ENCODE results near the gene C11orf86. TPM values are rescaled to one million over a fixed set of nuclear protein-coding genes. Genes with fewer than 3 reads are reported as not detected.

Gene C11orf86
- total and polyA plus RNA-seq, 2 donors (not counting 3 experiments of a cell fraction or from before 2014, with no cell fraction given): not detected

GRCh38 chr11:67013511-67014045 is 38.5 kb downstream of the C11orf86 start:
- DNase-seq (ENCODE audit: low read depth, low spot score): no peak
- Histone ChIP-seq H3K4me1 (ENCODE audit: control insufficient read depth, extremely low read depth, insufficient read depth, low read length) (no peaks in the 10 kb centered on the region), H3K9me3 (replicated peaks; ENCODE audit: control insufficient read depth, insufficient read depth, low read length) (no peaks in the 10 kb centered on the region), H3K27me3 (ENCODE audit: control insufficient read depth in 2 of 2, insufficient read depth in 2 of 2, low read length in 2 of 2) (no peaks in the 10 kb centered on the region), H3K36me3 (ENCODE audit: control insufficient read depth in 2 of 2, extremely low read depth in 1 of 2, insufficient read depth in 2 of 2, low read length in 2 of 2) (no peaks in the 10 kb centered on the region), H3K79me2 (ENCODE audit: control insufficient read depth, insufficient read depth, low read length) (no peaks in the 10 kb centered on the region), H2AFZ (ENCODE audit: low read depth, low read length) (no peak overlapping the region), H3K27ac (ENCODE audit: insufficient read depth, low read depth, low read length) (no peak overlapping the region), H3K9me1 (replicated peaks; ENCODE audit: control insufficient read depth, extremely low read depth, insufficient read depth, low read length) (no peaks in the 10 kb centered on the region), H3K4me3 (replicated peaks in 1 of 3; ENCODE audit: insufficient read depth in 1 of 3, low read depth in 1 of 3, low read length in 3 of 3) (no peak overlapping the region), H3K9ac (replicated peaks; ENCODE audit: extremely low read depth, insufficient read depth, low read length) (no peak overlapping the region), H4K20me1 (replicated peaks; ENCODE audit: control insufficient read depth, extremely low read depth, insufficient read depth, low read length) (no peaks in the 10 kb centered on the region), H3K4me2 (ENCODE audit: insufficient read depth, low read length) (no peak overlapping the region)
- dilution Hi-C loops (cut with MboI; ENCODE audit: extremely low pct_ligation_motif_present, low sequenced_read_pairs) (no loop called here), intact Hi-C loops (cut with micrococcal nuclease) (no loop called here)
- BruUV-seq (replicated peaks): no TSS peak
- ChIA-PET CTCF (interaction anchor here (1.1 to 1.9 kb wide), 2 partner anchors 9 to 42 kb away, joined by 3 to 7 read pairs; partner anchors contain the start of gene SYT12), POLR2A (no interaction called here)
- FAIRE-seq: no peak
- no peak for TF ChIP-seq JUN (IDR thresholded peaks at IDR 0.05; ENCODE audit: borderline replicate concordance, insufficient read depth, insufficient read length, low read depth)

- Histone ChIP-seq H4K20me1 (replicated peaks; ENCODE audit: control insufficient read depth, extremely low read depth, insufficient read depth, low read length) (no peaks in the 10 kb centered on the region), H3K27ac (ENCODE audit: insufficient read depth, low read depth, low read length) (no peak overlapping the region), H2AFZ (ENCODE audit: low read depth, low read length) (no peak overlapping the region), H3K4me3 (replicated peaks in 1 of 3; ENCODE audit: insufficient read depth in 1 of 3, low read depth in 1 of 3, low read length in 3 of 3) (no peak overlapping the region), H3K36me3 (ENCODE audit: control insufficient read depth in 2 of 2, extremely low read depth in 1 of 2, insufficient read depth in 2 of 2, low read length in 2 of 2) (no peaks in the 10 kb centered on the region), H3K9me1 (replicated peaks; ENCODE audit: control insufficient read depth, extremely low read depth, insufficient read depth, low read length) (no peaks in the 10 kb centered on the region), H3K27me3 (ENCODE audit: control insufficient read depth in 2 of 2, insufficient read depth in 2 of 2, low read length in 2 of 2) (no peaks in the 10 kb centered on the region), H3K4me1 (ENCODE audit: control insufficient read depth, extremely low read depth, insufficient read depth, low read length) (no peaks in the 10 kb centered on the region), H3K4me2 (ENCODE audit: insufficient read depth, low read length) (no peak overlapping the region), H3K79me2 (ENCODE audit: control insufficient read depth, insufficient read depth, low read length) (no peaks in the 10 kb centered on the region), H3K9ac (replicated peaks; ENCODE audit: extremely low read depth, insufficient read depth, low read length) (no peak overlapping the region), H3K9me3 (replicated peaks; ENCODE audit: control insufficient read depth, insufficient read depth, low read length) (no peaks in the 10 kb centered on the region)
- intact Hi-C loops (cut with micrococcal nuclease) (no loop called here), dilution Hi-C loops (cut with MboI; ENCODE audit: extremely low pct_ligation_motif_present, low sequenced_read_pairs) (no loop called here)
- no TSS peak for BruUV-seq (replicated peaks)
- ChIA-PET POLR2A (no interaction called here), CTCF (interaction anchor here (1.0 to 1.3 kb wide), 2 partner anchors 10 to 43 kb away, joined by 3 read pairs; no protein-coding TSS in a partner anchor)
- DNase-seq (ENCODE audit: low read depth, low spot score): no peak
- TF ChIP-seq MYC (IDR thresholded peaks at IDR 0.05; ENCODE audit: low read depth, low read length): no peak
- TF ChIP-seq POLR2A (IDR thresholded peaks at IDR 0.05; ENCODE audit: low read depth, low read length): no peak
- TF ChIP-seq GATA2 (IDR thresholded peaks at IDR 0.05; ENCODE audit: insufficient read depth, insufficient read length, low read depth, low read length): no peak
- no peak for TF ChIP-seq FOS (IDR thresholded peaks at IDR 0.05; ENCODE audit: borderline replicate concordance, insufficient read depth, low read length)
- TF ChIP-seq JUN (IDR thresholded peaks at IDR 0.05; ENCODE audit: borderline replicate concordance, insufficient read depth, insufficient read length, low read depth): no peak
- TF ChIP-seq CTCF (IDR thresholded peaks at IDR 0.05; ENCODE audit: extremely low read depth in 1 of 2, insufficient read depth in 1 of 2, low read depth in 1 of 2, low read length in 2 of 2): no peak
- no peak for TF ChIP-seq MAX (IDR thresholded peaks at IDR 0.05; ENCODE audit: insufficient read depth, insufficient read length)
- TF ChIP-seq EZH2 (IDR thresholded peaks at IDR 0.05; ENCODE audit: borderline replicate concordance, low read depth, low read length, severe bottlenecking): no peak
- no peak for TF ChIP-seq POLR2AphosphoS5 (IDR thresholded peaks at IDR 0.05; ENCODE audit: insufficient read depth, low read depth, low read length)
- FAIRE-seq: no peak
These were observed 39.2 kb downstream of the C11orf86 start for GRCh38 chr11:67014343-67014742.
